ENCODE measurements around the gene TBL2. TPM values are rescaled to one million over a fixed set of nuclear protein-coding genes. Genes with fewer than 3 reads are reported as not detected.

Gene TBL2
- total RNA-seq: 40.6 TPM

GRCh38 chr7:73578342-73579128, at the start of gene TBL2:
TSS of gene TBL2 (minus strand) at chr7:73578579. CDS start at chr7:73578549, 30 bp downstream.

GRCh38 chr7:73623798-73624668, 45.7 kb upstream of the TBL2 start, which contains the start of gene MLXIPL:
TSS of gene MLXIPL (minus strand) at chr7:73624522. CDS start at chr7:73624492, 30 bp downstream.

GRCh38 chr7:73557397-73558257, 20.8 kb downstream of the TBL2 start, which contains the start of gene BCL7B:
TSS of gene BCL7B (minus strand) at chr7:73557690. CDS start at chr7:73557578, 112 bp downstream.

GRCh38 chr7:73522105-73522872, 56.1 kb downstream of the TBL2 start, which contains the start of gene BAZ1B:
TSS of gene BAZ1B (minus strand) at chr7:73522293. CDS start at chr7:73521933, 360 bp downstream.

Other genes with a start within 250 kb of the TBL2 start
- 5.1 TPM for gene FZD9, start 144.8 kb downstream of the TBL2 start, total RNA-seq
- gene BAZ1B, start 56.3 kb downstream of the TBL2 start, total RNA-seq: 52.1 TPM
- gene BCL7B, start 20.9 kb downstream of the TBL2 start, total RNA-seq: 11.1 TPM
- gene MLXIPL, start 45.9 kb upstream of the TBL2 start, total RNA-seq: 0.69 TPM
- gene VPS37D, start 89.3 kb upstream of the TBL2 start, total RNA-seq: 24.0 TPM
- 3.5 TPM for gene DNAJC30, start 104.9 kb upstream of the TBL2 start, total RNA-seq
- gene BUD23, start 105.0 kb upstream of the TBL2 start, total RNA-seq: 36.7 TPM
- gene STX1A, start 141.1 kb upstream of the TBL2 start, total RNA-seq: 68.0 TPM
- 11.5 TPM for gene ABHD11, start 160.2 kb upstream of the TBL2 start, total RNA-seq
- gene CLDN3, start 191.7 kb upstream of the TBL2 start, total RNA-seq: 0.69 TPM

Measured in diencephalon (tissue), 1 donor.